ENCODE data around the gene F8A1. TPM values are rescaled to one million over a fixed set of nuclear protein-coding genes. Genes with fewer than 3 reads are reported as not detected.
"Not testable (repeated sequence)": the region's sequence is repeated elsewhere in the genome, so short reads cannot be mapped to it uniquely, and the experiment has no call there.

F8A1 gene
- 8.4 and 9.1 TPM in 2 replicates for total RNA-seq (2014; rRNA removed; shearing (Covaris generic); ENCODE audit: low replicate concordance)

DNA sequence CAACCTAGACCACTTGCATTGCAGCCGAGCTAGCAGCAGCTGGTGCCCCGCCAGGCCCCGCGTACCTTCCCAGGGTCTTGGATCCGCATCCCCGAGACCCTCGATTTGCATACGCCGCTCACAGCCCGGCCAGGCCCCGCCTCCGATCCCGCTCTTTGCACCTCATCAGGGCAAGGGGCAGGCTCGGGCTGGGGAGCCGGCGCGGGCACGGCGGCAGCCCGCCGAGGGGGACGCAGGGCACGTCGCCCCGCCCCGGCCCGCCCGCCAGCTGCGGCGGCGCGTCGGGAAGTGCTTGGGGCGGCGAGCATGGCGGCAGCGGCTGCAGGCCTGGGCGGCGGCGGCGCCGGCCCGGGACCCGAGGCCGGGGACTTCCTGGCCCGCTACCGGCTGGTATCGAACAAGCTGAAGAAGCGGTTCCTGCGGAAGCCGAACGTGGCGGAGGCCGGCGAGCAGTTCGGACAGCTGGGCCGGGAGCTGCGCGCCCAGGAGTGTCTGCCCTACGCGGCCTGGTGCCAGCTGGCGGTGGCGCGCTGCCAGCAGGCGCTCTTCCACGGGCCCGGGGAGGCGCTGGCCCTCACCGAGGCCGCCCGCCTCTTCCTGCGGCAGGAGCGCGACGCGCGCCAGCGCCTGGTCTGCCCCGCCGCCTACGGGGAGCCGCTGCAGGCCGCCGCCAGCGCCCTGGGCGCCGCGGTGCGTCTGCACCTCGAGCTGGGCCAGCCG lies at the start of gene F8A1:
Gene F8A1 (plus strand): TSS at position 287 of the 720 bp plus-strand sequence. CDS start 20 bp downstream, at position 307.
- not testable (repeated sequence) for H3K4me2 ChIP-seq (ENCODE audit: low read depth, low read length, poor library complexity, severe bottlenecking); H3K9me2 ChIP-seq (replicated peaks; ENCODE audit: insufficient read depth, low read length); H4K20me1 ChIP-seq (ENCODE audit: insufficient read depth, low read depth, low read length); H2AFZ ChIP-seq (ENCODE audit: low read length); DNase-seq; H3K9me3 ChIP-seq (ENCODE audit: low read length); H3K27ac ChIP-seq (ENCODE audit: low read length); H3K4me3 ChIP-seq (ENCODE audit: low read length); H3K4me1 ChIP-seq (ENCODE audit: low read length); H3K36me3 ChIP-seq (ENCODE audit: insufficient read depth, low read length); H3K27me3 ChIP-seq (ENCODE audit: low read length); H3K9ac ChIP-seq (ENCODE audit: low read length); H3K79me2 ChIP-seq (ENCODE audit: low read length)

DNA sequence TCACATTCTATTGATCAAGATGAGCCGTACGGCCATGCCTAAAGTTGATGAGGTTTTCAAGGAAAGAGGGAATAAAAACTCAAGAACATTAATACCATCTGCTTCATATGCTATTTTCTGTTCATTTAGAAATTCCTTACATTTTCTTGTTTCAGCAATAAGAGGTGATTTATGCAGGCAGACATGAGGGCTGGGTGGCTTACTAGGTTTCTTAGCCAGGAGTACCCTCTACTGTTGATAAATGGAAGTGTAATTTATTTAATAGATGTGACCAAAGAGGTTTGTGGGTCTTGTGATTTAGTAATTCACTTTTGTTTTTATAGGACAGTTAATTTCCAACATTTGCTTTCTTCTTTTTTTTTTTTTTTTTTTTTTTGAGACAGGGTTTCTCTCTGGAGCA lies 45.3 kb upstream of the F8A1 start:
- H4K20me1 ChIP-seq (ENCODE audit: insufficient read depth, low read depth, low read length), result no peaks in the 10 kb centered on the region
- H3K79me2 ChIP-seq (ENCODE audit: low read length), result no peaks in the 10 kb centered on the region
- no peak overlapping the region for H3K4me3 ChIP-seq (ENCODE audit: low read length)
- no peaks in the 10 kb centered on the region for H3K4me1 ChIP-seq (ENCODE audit: low read length)
- H3K27ac ChIP-seq (ENCODE audit: low read length), result no peak overlapping the region
- H3K9me2 ChIP-seq (replicated peaks; ENCODE audit: insufficient read depth, low read length), result no peaks in the 10 kb centered on the region
- no peaks in the 10 kb centered on the region for H3K36me3 ChIP-seq (ENCODE audit: insufficient read depth, low read length)
- no peaks in the 10 kb centered on the region for H3K9me3 ChIP-seq (ENCODE audit: low read length)
- DNase-seq, result peak; percentile 86
- H3K4me2 ChIP-seq (ENCODE audit: low read depth, low read length, poor library complexity, severe bottlenecking), result no peak overlapping the region
- no peaks in the 10 kb centered on the region for H3K27me3 ChIP-seq (ENCODE audit: low read length)
- no peak overlapping the region for H2AFZ ChIP-seq (ENCODE audit: low read length)
- no peak overlapping the region for H3K9ac ChIP-seq (ENCODE audit: low read length)

DNA sequence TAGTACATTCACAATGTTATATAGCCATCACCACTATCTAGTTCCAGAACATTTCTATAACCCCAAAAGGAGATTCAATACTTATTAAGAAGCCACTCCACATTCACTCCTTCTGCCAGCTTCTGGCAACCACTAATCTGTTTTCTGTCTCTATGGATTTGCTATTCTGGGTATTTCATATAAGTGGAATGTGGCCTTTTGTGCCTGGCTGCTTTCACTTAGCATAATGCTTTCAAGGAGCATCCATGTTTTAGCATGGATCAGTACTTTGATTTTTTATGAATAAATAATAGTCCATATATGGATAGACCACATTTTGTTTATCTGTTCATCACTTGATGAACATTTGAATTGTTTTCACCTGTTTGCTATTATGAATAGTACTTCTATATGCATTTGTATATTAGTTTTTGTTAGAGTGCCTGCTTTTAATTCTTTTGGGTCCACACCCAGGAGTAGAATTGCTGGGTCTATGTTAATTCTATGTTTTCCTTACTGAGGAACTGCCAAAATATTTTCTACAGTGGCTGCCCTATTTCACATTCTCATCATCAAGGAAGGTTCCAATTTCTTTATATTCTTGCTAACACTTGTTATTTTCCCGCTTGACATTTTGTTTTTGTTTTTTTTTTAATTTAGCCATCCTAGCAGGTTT lies 35.1 kb upstream of the F8A1 start:
- Histone ChIP-seq H2AFZ (ENCODE audit: low read length) (no peak overlapping the region), H3K9me2 (replicated peaks; ENCODE audit: insufficient read depth, low read length) (no peaks in the 10 kb centered on the region), H3K27me3 (ENCODE audit: low read length) (no peaks in the 10 kb centered on the region), H3K9me3 (ENCODE audit: low read length) (no peaks in the 10 kb centered on the region), H3K9ac (ENCODE audit: low read length) (no peak overlapping the region), H3K4me1 (ENCODE audit: low read length) (no peaks in the 10 kb centered on the region), H3K27ac (ENCODE audit: low read length) (no peak overlapping the region), H3K4me3 (ENCODE audit: low read length) (no peak overlapping the region), H4K20me1 (ENCODE audit: insufficient read depth, low read depth, low read length) (no peaks in the 10 kb centered on the region), H3K4me2 (ENCODE audit: low read depth, low read length, poor library complexity, severe bottlenecking) (no peak overlapping the region), H3K36me3 (ENCODE audit: insufficient read depth, low read length) (no peaks in the 10 kb centered on the region), H3K79me2 (ENCODE audit: low read length) (no peaks in the 10 kb centered on the region)
- DNase-seq, result no peak

DNA sequence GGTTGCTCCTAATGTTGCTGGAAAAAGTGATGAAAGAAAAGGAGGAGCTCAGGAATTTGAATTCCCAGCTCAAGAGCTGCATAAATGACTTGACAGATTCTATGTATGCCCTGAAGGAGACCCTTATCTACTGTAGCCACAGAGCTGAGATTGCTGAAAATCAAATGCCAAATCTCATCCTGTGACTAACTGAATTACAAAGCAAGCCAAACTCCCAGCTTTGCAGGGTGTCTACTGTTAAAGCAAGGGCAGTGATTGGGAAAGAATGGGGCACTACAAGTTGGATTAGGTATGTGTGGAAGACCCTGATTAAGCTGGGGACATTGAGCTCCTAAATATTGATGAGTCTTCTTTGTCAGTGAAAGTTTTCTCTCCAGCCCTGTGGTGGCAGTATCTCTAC lies 30.9 kb upstream of the F8A1 start:
- Histone ChIP-seq H4K20me1 (ENCODE audit: insufficient read depth, low read depth, low read length) (no peaks in the 10 kb centered on the region), H3K9ac (ENCODE audit: low read length) (no peak overlapping the region), H3K79me2 (ENCODE audit: low read length) (no peaks in the 10 kb centered on the region), H3K4me3 (ENCODE audit: low read length) (no peak overlapping the region), H2AFZ (ENCODE audit: low read length) (no peak overlapping the region), H3K4me2 (ENCODE audit: low read depth, low read length, poor library complexity, severe bottlenecking) (no peak overlapping the region), H3K9me2 (replicated peaks; ENCODE audit: insufficient read depth, low read length) (no peaks in the 10 kb centered on the region), H3K4me1 (ENCODE audit: low read length) (no peaks in the 10 kb centered on the region), H3K9me3 (ENCODE audit: low read length) (no peaks in the 10 kb centered on the region), H3K27ac (ENCODE audit: low read length) (no peak overlapping the region), H3K36me3 (ENCODE audit: insufficient read depth, low read length) (no peaks in the 10 kb centered on the region), H3K27me3 (ENCODE audit: low read length) (no peaks in the 10 kb centered on the region)
- DNase-seq, result no peak

- not testable (repeated sequence) for H3K27me3 ChIP-seq (ENCODE audit: low read length); H3K9me3 ChIP-seq (ENCODE audit: low read length); H3K4me3 ChIP-seq (ENCODE audit: low read length); H3K79me2 ChIP-seq (ENCODE audit: low read length); H4K20me1 ChIP-seq (ENCODE audit: insufficient read depth, low read depth, low read length); H3K4me2 ChIP-seq (ENCODE audit: low read depth, low read length, poor library complexity, severe bottlenecking); DNase-seq; H3K27ac ChIP-seq (ENCODE audit: low read length); H3K4me1 ChIP-seq (ENCODE audit: low read length); H3K9me2 ChIP-seq (replicated peaks; ENCODE audit: insufficient read depth, low read length); H3K9ac ChIP-seq (ENCODE audit: low read length); H2AFZ ChIP-seq (ENCODE audit: low read length); H3K36me3 ChIP-seq (ENCODE audit: insufficient read depth, low read length)
These were observed 17.6 kb upstream of the F8A1 start for GRCh38 chrX:154868522-154868921.

GRCh38 chrX:154873329-154873728 lies 12.8 kb upstream of the F8A1 start:
- no peaks in the 10 kb centered on the region for H3K36me3 ChIP-seq (ENCODE audit: insufficient read depth, low read length)
- no peak overlapping the region for H3K4me2 ChIP-seq (ENCODE audit: low read depth, low read length, poor library complexity, severe bottlenecking)
- H3K4me3 ChIP-seq (ENCODE audit: low read length), result no peak overlapping the region
- H3K9me3 ChIP-seq (ENCODE audit: low read length), result no peaks in the 10 kb centered on the region
- H2AFZ ChIP-seq (ENCODE audit: low read length), result no peak overlapping the region
- H4K20me1 ChIP-seq (ENCODE audit: insufficient read depth, low read depth, low read length), result no peaks in the 10 kb centered on the region
- no peak overlapping the region for H3K27ac ChIP-seq (ENCODE audit: low read length)
- H3K9me2 ChIP-seq (replicated peaks; ENCODE audit: insufficient read depth, low read length), result no peaks in the 10 kb centered on the region
- DNase-seq, result no peak
- H3K79me2 ChIP-seq (ENCODE audit: low read length), result no peaks in the 10 kb centered on the region
- no peaks in the 10 kb centered on the region for H3K4me1 ChIP-seq (ENCODE audit: low read length)
- H3K9ac ChIP-seq (ENCODE audit: low read length), result no peak overlapping the region
- no peaks in the 10 kb centered on the region for H3K27me3 ChIP-seq (ENCODE audit: low read length)

- not testable (repeated sequence) for H3K4me2 ChIP-seq (ENCODE audit: low read depth, low read length, poor library complexity, severe bottlenecking); H3K9me2 ChIP-seq (replicated peaks; ENCODE audit: insufficient read depth, low read length); H3K9me3 ChIP-seq (ENCODE audit: low read length); H3K79me2 ChIP-seq (ENCODE audit: low read length); H3K4me1 ChIP-seq (ENCODE audit: low read length); H3K27ac ChIP-seq (ENCODE audit: low read length); H3K27me3 ChIP-seq (ENCODE audit: low read length); H3K9ac ChIP-seq (ENCODE audit: low read length); DNase-seq; H3K36me3 ChIP-seq (ENCODE audit: insufficient read depth, low read length); H4K20me1 ChIP-seq (ENCODE audit: insufficient read depth, low read depth, low read length); H2AFZ ChIP-seq (ENCODE audit: low read length); H3K4me3 ChIP-seq (ENCODE audit: low read length)
These were observed 2.1 kb upstream of the F8A1 start for GRCh38 chrX:154884069-154884468.

DNA sequence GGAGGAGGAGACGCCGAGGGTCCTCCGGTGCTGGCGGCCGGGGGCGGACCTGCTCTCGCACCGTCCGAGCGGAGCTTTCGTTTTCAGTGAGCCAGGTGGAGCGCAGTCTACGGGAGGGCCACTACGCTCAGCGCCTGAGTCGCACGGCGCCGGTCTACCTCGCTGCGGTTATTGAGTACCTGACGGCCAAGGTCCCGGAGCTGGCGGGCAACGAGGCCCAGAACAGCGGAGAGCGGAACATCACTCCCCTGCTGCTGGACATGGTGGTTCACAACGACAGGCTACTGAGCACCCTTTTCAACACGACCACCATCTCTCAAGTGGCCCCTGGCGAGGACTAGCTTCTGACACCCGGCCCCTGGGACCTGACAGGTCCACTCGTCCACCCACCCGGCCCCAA lies 1.1 kb upstream of the F8A1 start:
- H3K27me3 ChIP-seq (ENCODE audit: low read length); H4K20me1 ChIP-seq (ENCODE audit: insufficient read depth, low read depth, low read length); H3K9me3 ChIP-seq (ENCODE audit: low read length); H3K27ac ChIP-seq (ENCODE audit: low read length); H3K4me1 ChIP-seq (ENCODE audit: low read length); H3K4me2 ChIP-seq (ENCODE audit: low read depth, low read length, poor library complexity, severe bottlenecking); H3K9me2 ChIP-seq (replicated peaks; ENCODE audit: insufficient read depth, low read length); H3K79me2 ChIP-seq (ENCODE audit: low read length); H2AFZ ChIP-seq (ENCODE audit: low read length); H3K9ac ChIP-seq (ENCODE audit: low read length); H3K4me3 ChIP-seq (ENCODE audit: low read length); DNase-seq; H3K36me3 ChIP-seq (ENCODE audit: insufficient read depth, low read length): not testable (repeated sequence)

All from Karpas-422 (cell line).